LNCAP (cell line): Measurements from ENCODE around the gene TNKS1BP1.

Experiments used
- TF ChIP-seq, protein P1 (sequence below): fragments of 450-650 bp; IDR thresholded peaks from 2 replicates; pipeline ENCODE4 v1.5.1; 2017; ENCODE audit warnings: mild to moderate bottlenecking

Gene TNKS1BP1

DNA sequence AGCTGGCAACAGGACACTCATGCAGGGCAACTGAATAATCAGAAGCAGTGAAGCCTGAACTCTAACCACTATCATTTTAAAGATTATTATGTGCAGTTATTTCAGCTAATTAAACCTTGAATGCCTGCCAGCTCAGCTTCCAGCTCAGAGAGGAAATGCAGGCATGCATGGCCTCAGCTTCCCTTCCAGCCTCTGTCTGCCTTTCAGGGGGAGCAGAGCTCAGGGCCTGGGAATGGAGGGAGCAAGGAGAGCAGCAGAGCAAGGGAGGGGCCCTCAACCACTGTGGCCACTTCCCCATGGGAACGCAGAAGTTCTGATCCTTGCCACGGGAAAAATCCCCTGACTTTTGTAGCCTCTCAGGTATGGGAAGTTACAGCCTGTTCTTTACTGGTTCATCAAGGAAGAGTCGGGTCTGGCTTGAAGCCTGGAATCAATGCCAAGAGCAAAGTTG is 55.2 kb downstream of the TNKS1BP1 start:
- TF ChIP-seq, protein P1, sequence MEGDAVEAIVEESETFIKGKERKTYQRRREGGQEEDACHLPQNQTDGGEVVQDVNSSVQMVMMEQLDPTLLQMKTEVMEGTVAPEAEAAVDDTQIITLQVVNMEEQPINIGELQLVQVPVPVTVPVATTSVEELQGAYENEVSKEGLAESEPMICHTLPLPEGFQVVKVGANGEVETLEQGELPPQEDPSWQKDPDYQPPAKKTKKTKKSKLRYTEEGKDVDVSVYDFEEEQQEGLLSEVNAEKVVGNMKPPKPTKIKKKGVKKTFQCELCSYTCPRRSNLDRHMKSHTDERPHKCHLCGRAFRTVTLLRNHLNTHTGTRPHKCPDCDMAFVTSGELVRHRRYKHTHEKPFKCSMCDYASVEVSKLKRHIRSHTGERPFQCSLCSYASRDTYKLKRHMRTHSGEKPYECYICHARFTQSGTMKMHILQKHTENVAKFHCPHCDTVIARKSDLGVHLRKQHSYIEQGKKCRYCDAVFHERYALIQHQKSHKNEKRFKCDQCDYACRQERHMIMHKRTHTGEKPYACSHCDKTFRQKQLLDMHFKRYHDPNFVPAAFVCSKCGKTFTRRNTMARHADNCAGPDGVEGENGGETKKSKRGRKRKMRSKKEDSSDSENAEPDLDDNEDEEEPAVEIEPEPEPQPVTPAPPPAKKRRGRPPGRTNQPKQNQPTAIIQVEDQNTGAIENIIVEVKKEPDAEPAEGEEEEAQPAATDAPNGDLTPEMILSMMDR, result no peak

DNA sequence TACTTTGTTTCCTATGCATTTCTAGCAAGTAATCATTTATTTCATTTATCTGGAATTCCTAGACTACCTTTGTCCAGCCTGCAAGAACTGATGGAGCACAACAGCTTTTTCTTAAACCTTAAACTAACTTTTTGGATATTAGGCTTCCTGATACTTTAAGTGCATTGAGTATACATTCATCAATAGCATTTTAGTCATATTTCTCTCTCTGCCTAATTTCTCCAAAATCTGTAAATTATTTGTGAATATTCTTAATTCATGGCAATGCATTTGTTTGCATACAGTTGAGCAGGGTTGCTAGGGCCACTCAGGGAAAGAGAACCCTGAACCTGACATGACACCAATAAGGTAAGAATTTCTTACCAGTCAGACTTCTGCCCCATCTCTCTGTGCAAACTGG is 58.6 kb downstream of the TNKS1BP1 start:
- TF ChIP-seq, protein P1, result no peak

GRCh38 chr11:57263351-57263750 is 61.4 kb downstream of the TNKS1BP1 start:
- TF ChIP-seq, protein P1, result no peak

GRCh38 chr11:57262157-57262556 is 62.6 kb downstream of the TNKS1BP1 start:
- TF ChIP-seq, protein P1, result no peak

DNA sequence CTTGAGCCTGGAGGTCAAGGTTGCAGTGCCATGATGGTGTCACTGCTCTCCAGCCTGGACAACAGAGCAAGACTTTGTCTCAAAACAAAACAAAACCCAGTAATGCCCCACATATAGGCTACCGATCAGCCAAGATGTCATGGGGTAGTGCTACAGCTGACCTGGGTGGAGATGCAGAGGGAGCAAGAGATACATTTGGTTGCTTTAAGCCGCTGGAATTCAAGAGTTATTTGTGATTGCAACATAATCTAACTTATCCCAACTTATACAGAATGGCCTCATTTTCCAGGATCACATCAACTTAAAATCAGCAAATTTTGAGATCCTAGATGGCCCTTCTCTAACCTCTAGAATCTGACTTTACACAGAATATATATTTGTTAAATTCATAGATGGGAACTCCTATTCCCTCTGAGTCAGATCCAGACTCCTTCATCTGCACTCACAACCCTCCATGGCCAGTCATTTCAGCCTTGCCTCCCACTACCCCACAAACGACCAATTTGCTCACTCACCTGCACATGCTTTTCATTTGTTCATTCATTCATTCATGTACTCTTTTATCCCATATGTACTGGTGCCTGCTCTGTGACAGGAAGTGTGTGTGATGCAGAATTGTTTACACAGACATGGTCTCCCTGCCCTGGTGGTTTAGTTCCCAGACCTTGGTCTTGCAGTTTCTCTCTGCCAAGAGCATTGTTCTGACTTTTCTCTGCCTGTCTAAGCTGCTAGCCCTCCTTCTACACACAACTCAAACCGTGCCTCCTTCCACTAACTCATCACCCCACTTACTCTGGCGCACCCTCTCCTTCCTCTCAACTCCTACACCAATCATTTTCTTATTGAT is 63.6 kb downstream of the TNKS1BP1 start:
- TF ChIP-seq, protein P1, result no peak

GRCh38 chr11:57256119-57256518 is 68.6 kb downstream of the TNKS1BP1 start:
- TF ChIP-seq, protein P1, result no peak

DNA sequence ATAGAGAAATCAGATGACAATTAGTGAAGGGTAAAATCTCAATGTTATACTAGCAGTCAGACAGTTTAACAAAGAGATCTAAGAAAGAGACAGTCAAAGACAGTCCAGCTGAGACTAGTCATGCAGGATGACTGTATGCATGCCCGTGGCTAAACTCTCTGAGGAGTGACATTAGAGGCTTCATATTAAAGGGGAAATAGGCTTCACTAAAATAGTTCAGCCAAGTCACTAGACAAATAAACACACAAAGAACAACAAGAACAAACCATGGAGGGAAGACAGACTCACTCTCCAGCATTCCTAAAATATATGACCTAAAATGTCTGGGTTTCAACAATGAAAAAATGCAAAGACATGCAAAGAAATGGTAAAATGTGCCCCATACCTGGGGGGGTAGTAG is 69.1 kb downstream of the TNKS1BP1 start:
- TF ChIP-seq, protein P1, result no peak

- TF ChIP-seq, protein P1, result no peak
These were observed 70.1 kb downstream of the TNKS1BP1 start for GRCh38 chr11:57254631-57255030.
